Adrenal gland (tissue), 12 donors: ENCODE results near the gene TNFRSF14. TPM values are rescaled to one million over a fixed set of nuclear protein-coding genes. Genes with fewer than 3 reads are reported as not detected.

Source experiments
- DNase-seq, 7 donors: peaks; one replicate each; pipeline ENCODE4 v3.0.0-alpha.2; 2019 to 2020
- H3K27ac ChIP-seq, 5 donors: fragments of 200-600 bp; sonication (generic) in 4 of 5; 1 replicate in 3 of 5; 2 replicates in 2 of 5; pipeline versions ENCODE4 v1.5.1 to v1.8.0; 2016 to 2020; ENCODE audit warnings: mild to moderate bottlenecking in 1 of 5
- H3K27me3 ChIP-seq: fragments of 200-600 bp; 2 replicates; pipeline ENCODE4 v1.8.0; 2021
- H3K36me3 ChIP-seq, 2 donors: fragments of 200-600 bp; replicated peaks in 1 of 2; 1 replicate in 1 of 2; 2 replicates in 1 of 2; pipeline versions ENCODE4 v1.5.1 to v1.8.0; 2018 to 2022
- H3K4me1 ChIP-seq, 2 donors: fragments of 200-600 bp; replicated peaks in 1 of 2; 1 replicate in 1 of 2; 2 replicates in 1 of 2; pipeline versions ENCODE4 v1.5.1 to v1.8.0; 2018 to 2021
- H3K4me3 ChIP-seq, 4 donors: fragments of 200-600 bp; sonication (generic) in 3 of 4; one replicate each; pipeline ENCODE4 v1.5.1; 2016 to 2018
- H3K9me3 ChIP-seq, 3 donors: fragments of 200-600 bp; sonication (generic) in 1 of 3; replicated peaks in 1 of 3; 1 replicate in 2 of 3; 2 replicates in 1 of 3; pipeline versions ENCODE4 v1.5.1 to v1.8.0; 2016 to 2021
- CTCF ChIP-seq, 6 experiments: fragments of 450-650 bp in 4 of 6; fragments of 200-600 bp in 2 of 6; sonication (generic) in 1 of 6; IDR thresholded peaks; 1 replicate in 5 of 6; 2 replicates in 1 of 6; pipeline versions ENCODE4 v1.5.1 to v1.8.0; 2016 to 2021; ENCODE audit warnings: antibody characterized with exemption in 6 of 6, mild to moderate bottlenecking in 2 of 6, moderate library complexity in 1 of 6
- POLR2A ChIP-seq, 2 donors: fragments of 450-650 bp; IDR thresholded peaks; one replicate each; pipeline ENCODE4 v1.6.1; 2017; ENCODE audit warnings: antibody characterized with exemption in 2 of 2, mild to moderate bottlenecking in 2 of 2, moderate library complexity in 1 of 2
- WGBS, 4 donors: extraction: QIAGEN DNeasy Blood & Tissue Kit in 2 of 4; methylation state at CpG; one replicate each; pipeline versions ENCODE4 v1.1.5 to v1.1.7; 2013 to 2017; 5-methylcytosine and 5-hydroxymethylcytosine counted together
- intact Hi-C, 2 donors: fragments of 100-400 bp; cut with DNase I; formaldehyde crosslinking; loops; one replicate each; pipeline versions ENCODE4 v1.14.1 to v1.15.0; 2022 to 2023
- polyA plus RNA-seq, 3 donors: library from polyadenylated mRNA; stranded (reverse); fragments of 200-250 nt in 2 of 3; fragments of 350-450 nt in 1 of 3; fragmentation: Illumina TruSeq in 1 of 3; extraction: RNeasy Lipid Tissue Mini Kit (QIAGEN cat#74804) in 1 of 3; gene quantifications; one replicate each; pipeline ENCODE4 v1.2.3, GENCODE V29; 2013 to 2014
- total RNA-seq, 9 donors: library from RNA; depleted of rRNA in 4 of 9; stranded (reverse); fragments of >200 nt in 4 of 9; fragments of 120-200 nt in 1 of 9; fragmentation: NEBNext Ultra II Directional in 1 of 9; extraction: Animal tissue kit (Norgen Biotek cat#: 25700) in 1 of 9; gene quantifications; one replicate each; pipeline versions ENCODE4 v1.1.0 to v1.2.4, GENCODE V29; 2013 to 2023
- donor health status: healthy with polysubstance abuse.
- donor health status: Bipolar disorder and iron deficiency.
- donor health status: DM: yes; HTN: yes; CAD: no.
- donor health status: DM: no; HTN: no; CAD: no.
- donor health status: DM: no; HTN: no; CAD: no.
- donor health status: DM: yes; HTN: yes; CAD: no.

TNFRSF14 gene
- total and polyA plus RNA-seq, 12 donors: 7.0 to 554 (median 116) TPM

- Histone ChIP-seq H3K9me3 (no peaks in the 10 kb centered on the region), H3K4me1 (peaks cover 3 to 13% of the 10 kb centered on the region in 2 donors), H3K4me3 (no peak overlapping the region), H3K27ac (no peak overlapping the region), H3K27me3 (no peaks in the 10 kb centered on the region), H3K36me3 (peaks cover 0 to 31% of the 10 kb centered on the region in 2 donors)
- intact Hi-C loops: no loop called here
- TF ChIP-seq CTCF (IDR thresholded peaks at IDR 0.05) (peak in 4 of 6 experiments; percentile 16 to 42 (median 28)), POLR2A (IDR thresholded peaks at IDR 0.05) (no peak)
- WGBS, 4 donors: 87 to 94% (median 91%) methylated on average over 5 to 24 of the region's 24 CpGs
- no peak for DNase-seq
Measured at GRCh38 chr1:2561898-2562895, 6.0 kb downstream of the TNFRSF14 start.

GRCh38 chr1:2563205-2563604 lies 7.0 kb downstream of the TNFRSF14 start:
- TF ChIP-seq CTCF (IDR thresholded peaks at IDR 0.05): no peak
- Histone ChIP-seq H3K27ac (no peak overlapping the region), H3K4me1 (peaks cover 0 to 3% of the 10 kb centered on the region in 2 donors), H3K36me3 (peaks cover 0 to 30% of the 10 kb centered on the region in 2 donors), H3K27me3 (no peaks in the 10 kb centered on the region), H3K9me3 (no peaks in the 10 kb centered on the region), H3K4me3 (no peak overlapping the region)
- intact Hi-C loops: no loop called here
- WGBS, 4 donors: 88 to 96% (median 91%) methylated on average over 14 to 18 of the region's 18 CpGs
- no peak for DNase-seq

- Histone ChIP-seq H3K27ac (no peak overlapping the region), H3K9me3 (no peaks in the 10 kb centered on the region), H3K4me3 (no peak overlapping the region), H3K4me1 (no peaks in the 10 kb centered on the region), H3K36me3 (peaks cover 0 to 21% of the 10 kb centered on the region in 2 donors), H3K27me3 (no peaks in the 10 kb centered on the region)
- no peak for DNase-seq
- intact Hi-C loops: no loop called here
- 72 to 82% (median 79%) methylated on average over 4 to 20 of the region's 20 CpGs for WGBS, 4 donors
- TF ChIP-seq CTCF (IDR thresholded peaks at IDR 0.05) (no peak), POLR2A (IDR thresholded peaks at IDR 0.05) (no peak)
Measured at GRCh38 chr1:2564006-2564814, 8.0 kb downstream of the TNFRSF14 start.

GRCh38 chr1:2564815-2565374 lies 8.7 kb downstream of the TNFRSF14 start:
- TF ChIP-seq POLR2A (IDR thresholded peaks at IDR 0.05): no peak
- no peak for TF ChIP-seq CTCF (IDR thresholded peaks at IDR 0.05)
- Histone ChIP-seq H3K9me3 (no peaks in the 10 kb centered on the region), H3K4me1 (no peaks in the 10 kb centered on the region), H3K27me3 (no peaks in the 10 kb centered on the region), H3K27ac (no peak overlapping the region), H3K36me3 (peaks cover 0 to 19% of the 10 kb centered on the region in 2 donors), H3K4me3 (no peak overlapping the region)
- 52 to 61% (median 57%) methylated on average over 5 to 14 of the region's 14 CpGs for WGBS, 4 donors
- no peak for DNase-seq
- intact Hi-C loops: no loop called here
